NCI-H1436 treated with DMSO at 0.1 percent for 48 hours (cell line): Measurements from ENCODE around the gene C14orf132.
A peak's percentile ranks its signal among the peaks of the same experiment; 100 is the strongest.

Experiments used
- DNase-seq: peaks from one replicate; lab custom pipeline; 2025; lab: John Stamatoyannopoulos, UW

Gene C14orf132

DNA sequence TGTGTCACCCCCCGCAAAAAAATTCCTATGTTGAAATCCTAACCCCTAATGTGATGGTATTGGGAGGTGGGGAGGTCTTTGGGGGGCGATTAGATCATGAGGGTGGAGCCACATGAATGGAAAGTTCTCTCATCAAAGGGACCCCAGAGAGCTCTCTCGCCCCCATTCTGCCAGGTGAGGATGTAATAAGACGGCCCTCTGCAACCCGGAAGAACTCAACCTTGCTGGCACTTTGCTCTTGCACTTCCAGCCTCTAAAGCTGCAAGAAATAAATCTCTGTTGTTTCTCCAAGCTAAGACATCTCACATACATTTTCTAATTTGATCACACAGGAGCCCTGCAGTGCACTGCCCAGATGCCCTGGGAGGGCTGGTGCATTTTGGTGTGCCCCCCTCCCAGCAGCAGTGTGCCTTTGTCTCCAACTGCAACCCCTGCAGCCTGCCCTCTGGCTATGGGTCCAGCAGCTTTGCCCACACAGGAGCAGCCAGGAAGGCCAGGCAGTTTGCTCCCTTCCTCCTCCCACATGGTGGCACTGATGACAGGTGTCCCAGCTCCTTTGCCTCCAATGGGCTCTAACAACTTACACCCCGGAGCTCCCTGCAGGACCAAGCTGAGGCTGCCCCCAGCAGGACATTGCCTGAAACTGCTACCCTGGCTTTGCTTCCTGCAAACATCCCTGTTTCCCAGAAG is 59.3 kb downstream of the C14orf132 start:
- DNase-seq: peak; percentile 22

DNA sequence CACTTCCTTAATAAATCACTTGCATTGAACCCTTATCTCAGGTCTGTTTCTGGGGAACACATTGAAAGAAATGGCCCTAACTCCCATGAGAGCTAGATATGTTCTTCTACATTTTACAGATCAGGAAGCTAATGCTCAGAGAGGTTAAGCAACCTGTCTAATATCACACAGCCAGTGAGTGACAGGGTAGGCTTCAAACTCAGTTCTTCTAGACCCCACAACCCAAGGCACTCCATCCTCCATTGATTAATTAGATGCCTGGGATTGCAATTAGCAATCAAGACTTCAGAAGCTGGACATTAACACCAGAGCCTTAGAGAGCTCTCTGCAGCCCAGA is 59.8 kb downstream of the C14orf132 start:
- DNase-seq: no peak

DNA sequence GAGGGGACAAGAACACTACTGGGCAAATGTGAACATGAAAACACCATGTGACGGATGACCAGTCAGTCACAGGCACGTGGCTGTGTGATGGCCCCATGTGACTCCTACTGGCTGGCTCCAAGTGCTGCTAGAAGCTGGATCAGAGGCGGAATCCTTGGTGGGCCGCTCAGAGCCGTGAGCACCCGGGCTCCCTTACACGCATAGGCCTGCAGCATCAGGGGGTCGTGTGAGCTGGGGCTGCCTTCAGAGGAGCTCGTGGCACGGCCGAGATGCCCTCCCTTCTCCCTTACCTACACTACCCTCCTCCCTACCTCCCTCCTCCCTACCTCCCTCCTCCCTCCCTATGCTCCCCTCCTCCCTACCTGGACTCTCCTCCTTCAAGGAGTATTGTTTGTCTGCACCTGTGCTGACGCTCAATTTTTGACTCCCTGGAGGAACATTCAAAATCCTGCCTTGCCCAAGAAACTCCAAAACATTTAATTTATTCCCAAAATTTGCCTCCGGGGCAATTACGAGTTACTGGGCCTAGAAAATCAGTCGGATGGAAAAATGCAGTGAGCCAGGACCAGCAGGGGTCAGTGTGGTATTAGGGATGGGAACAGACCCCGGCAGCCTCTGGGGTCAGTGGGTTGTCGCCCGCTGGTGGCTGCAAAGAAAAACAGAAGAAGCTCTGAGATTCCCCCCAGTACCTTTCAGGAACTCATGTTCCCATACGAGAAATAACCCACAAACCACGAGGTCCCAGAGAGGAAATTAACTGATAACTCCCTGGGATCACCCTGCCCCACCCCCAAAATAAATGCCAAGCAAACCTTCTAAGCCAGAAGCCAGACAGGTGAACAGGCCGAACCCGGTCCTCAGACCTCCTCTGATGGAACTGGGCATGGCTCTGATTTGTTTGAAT is 61.3 kb downstream of the C14orf132 start:
- DNase-seq: no peak

DNA sequence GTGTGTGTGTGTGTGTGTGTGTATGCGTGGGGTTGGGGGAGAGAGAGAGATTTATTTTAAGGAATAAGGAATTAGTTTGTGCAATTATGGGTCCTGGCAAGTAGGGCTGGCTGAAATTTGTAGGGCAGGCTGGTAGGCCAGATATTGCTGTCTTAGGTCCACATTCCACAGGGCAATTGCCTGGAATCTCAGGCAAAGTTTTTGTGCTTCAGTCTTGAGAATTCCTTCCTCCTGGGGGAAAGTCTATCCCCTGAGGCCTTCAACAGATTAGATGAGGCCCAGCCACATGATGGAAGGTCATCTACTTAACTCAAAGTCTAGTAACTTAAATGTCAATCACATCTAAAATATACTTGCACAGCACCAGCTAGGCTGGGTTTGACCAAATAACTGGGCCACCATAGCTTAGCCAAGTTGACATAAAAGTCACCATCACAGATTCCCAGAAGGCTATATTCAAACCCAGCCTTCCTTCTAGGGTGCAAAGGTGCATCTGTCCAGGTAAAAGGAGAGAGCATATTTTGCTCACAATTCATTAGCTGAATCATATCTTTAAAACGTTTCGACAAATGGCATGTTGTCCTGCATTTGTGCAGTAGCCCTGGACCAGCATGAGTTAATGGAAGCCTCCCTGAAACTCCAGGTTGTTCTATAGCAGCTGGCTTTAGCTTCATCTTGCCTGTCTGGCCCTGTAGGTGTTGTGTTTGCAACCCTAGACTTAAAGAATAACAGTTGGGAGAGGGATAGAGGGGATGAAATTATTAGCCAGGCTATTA is 63.1 kb downstream of the C14orf132 start:
- DNase-seq: no peak

DNA sequence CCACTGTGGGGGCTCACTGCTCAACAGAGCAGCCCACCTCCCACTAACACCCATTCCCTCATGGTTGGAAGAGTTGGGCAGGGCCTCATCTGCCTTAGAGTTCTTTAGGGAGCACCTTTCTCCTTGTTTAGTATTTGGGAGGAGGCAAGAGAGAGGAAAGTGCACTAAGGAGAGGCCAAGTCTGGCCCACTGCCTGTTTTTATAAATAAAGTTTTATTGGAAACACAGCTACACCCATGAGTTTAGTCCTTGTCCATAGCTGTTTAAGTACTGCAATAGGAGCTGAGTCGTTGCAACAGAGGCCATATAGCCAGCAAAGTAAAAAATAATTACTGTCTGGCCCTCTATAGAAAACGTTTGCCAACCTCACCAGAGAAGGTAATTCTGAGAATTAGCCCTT is 63.9 kb downstream of the C14orf132 start:
- no peak for DNase-seq

DNA sequence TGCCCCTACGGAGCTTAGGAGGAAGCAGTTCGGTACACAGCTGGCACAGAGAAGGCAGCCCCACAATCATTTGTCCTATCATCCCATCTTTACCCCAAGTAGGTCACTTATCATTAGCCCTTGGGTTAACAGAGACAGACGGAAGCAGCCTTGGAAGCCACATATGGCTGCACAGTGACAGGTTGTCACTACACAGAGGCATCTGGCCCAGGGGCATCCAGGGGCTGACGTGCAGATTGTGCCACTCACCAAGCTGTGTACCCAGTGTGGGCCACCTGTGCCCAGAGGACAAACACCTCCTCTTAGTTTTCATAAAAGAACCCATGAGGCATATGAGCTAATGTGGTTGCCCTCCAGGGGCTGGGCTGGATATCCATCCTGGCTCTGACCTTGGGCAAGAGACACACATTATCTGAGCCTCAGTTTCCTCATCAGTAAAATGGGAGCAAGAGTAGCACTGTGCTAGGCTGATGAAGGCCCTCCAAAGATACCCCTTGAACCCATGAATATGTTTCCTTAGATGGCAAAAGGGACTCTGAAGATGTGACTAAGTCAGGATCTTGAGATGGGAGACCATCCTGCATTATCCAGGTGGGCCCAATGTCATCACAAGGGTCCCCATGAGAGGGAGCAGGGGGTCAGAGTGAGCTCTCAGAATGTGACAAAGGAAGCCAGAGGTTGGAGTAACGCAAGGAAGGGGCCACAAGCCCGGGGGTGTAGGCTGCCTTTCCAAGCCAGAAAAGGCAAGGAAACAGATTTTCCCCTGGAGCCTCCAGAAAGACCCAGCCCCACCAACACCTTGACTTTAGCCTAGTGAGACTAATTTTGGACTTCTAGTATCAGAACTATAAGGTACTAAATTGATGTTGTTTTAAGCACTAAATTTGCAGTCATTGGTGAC is 64.6 kb downstream of the C14orf132 start:
- DNase-seq: no peak

DNA sequence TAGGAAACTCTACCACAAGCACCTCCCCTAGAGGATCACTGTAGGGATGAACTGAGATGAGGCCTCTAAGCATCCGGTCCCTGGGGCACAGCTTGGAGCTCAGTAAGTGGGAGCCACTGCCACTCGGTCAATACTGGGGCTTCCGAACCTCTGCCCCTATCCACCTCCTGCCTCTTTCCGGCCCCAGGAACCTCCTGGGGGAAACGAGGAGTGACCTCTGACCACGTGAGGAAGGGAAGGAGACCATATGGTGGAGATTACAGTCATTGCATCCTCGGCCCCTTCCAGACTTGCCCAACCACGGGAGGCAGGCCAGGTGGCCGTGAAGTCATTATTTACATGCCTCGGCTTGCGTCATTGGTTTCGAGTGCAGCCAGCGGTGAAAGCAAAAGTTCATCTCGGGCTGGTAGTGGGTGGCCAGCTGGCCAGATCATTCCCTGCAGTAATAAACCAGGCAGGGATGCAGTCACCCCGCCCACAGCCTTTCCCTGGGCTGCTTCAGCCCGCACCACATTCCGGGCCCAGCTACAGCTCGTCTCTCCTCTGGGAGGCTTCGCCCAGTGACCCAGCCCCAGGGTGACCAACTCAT is 65.4 kb downstream of the C14orf132 start:
- DNase-seq: no peak

DNA sequence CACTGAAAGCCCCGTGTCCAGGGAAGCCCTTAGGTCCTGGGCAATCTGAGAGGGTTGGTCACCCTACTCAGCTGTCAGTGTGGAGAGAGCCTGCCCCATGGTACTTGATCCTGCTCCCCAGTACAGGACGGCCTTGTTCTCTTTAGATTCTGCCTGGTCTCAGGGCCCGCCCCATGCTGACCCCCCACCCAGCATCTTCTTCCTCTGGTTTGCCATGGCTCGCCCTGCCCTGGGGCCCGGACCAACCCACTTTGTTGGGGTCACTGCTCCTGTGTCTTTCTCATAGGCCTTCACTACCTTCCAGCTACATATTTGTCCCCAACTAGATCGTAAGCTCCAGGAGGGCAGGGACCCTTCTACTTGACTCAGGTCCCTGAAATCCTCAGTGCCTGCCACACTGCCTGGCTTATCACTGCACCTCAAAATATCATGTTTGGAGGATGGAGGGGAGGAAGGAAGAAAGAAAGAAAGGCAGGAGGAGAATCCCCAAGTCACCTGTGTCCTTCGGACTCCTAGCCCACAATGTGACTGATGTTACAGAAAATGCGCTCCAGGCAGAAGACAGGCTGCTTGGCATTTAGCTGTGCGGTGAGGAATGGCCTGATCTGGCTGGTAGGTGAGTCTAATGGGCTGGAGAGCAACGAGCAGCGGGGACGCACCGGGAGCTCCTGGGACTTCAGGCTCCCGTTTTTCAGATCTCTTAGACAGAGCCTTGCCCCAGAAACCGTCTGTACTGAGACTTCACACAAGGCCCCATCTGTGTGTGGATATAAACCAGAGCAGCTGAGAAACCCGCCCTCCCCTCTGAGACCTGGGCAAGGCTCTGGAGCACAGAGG is 66.1 kb downstream of the C14orf132 start:
- no peak for DNase-seq

DNA sequence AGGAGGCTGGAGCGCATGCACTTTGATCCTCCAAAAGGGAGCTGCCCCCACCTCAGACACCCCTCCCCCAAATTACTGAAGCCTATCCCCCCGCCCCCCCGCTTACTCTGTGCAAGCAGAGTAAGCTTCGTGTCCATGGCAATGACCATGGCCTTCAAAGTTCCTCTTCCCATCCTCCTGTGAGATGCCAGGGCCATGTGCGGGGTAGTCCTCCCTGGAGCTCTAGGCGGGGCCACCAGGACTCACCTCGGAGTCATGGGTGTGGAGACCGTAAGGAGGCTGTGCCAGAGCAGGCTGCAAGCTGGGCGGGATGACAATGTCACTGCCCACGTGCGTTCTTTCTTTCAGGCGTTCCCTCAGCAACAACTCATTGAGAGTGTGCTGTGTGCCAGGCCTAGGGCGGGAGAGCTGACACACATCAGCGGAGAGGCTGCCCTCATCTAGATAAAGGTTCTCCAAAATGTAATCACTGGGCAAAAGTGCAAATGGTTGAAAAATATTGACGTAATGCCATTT is 66.8 kb downstream of the C14orf132 start:
- DNase-seq: no peak

DNA sequence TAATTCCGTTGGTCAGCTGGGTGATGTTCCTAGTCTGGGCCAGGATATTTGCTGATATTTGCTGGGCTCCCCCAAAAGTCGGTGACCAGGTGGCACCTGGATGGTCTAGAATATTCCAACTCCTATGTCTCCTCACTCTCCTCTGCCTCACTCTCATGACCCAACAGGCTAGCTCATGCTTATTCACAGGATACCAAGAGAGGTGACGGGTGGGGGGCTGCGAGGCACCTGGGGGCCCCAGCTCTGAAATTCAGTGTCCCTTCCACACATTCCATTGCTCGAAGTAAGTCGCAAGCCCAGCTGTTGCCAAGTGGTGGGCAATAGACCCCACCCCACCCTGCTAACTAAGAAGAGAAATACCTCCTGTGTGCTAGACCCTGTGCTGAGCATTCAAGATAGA is 67.7 kb downstream of the C14orf132 start:
- DNase-seq: no peak

DNA sequence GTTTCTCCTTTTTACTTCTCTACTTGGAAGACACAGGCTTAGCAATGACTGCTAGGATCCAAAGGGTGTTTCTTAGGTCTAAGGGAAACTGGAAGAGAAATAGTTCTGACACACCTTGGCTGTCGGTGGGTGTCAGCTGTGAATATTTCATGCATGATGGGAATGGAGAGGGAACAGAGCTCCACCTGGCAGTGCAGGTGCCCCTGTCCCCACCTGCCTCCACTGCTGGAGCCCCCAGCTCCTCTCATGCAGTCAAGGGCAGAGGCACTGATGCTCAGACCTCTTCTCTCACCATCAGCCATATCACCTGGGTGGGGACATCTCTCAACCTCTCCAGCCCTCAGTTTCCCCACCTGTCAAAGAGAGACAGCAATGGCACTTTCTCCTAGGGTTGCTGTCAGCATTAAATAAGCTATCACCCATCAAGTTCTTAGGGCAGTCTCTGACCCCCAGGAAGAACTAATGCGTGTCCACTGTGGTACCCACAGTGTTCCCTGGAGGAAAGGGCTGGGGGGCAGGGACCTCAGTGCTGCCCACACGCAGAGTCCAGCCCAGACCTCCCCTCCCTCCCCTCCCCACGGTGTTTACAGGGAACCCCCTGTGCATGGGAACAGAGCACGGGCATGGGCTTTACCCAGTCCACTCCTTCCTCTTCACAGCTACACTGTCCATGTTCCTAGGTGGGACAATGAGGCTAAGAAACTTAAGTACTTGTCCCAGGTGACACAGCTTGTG is 69.1 kb downstream of the C14orf132 start:
- DNase-seq: no peak

DNA sequence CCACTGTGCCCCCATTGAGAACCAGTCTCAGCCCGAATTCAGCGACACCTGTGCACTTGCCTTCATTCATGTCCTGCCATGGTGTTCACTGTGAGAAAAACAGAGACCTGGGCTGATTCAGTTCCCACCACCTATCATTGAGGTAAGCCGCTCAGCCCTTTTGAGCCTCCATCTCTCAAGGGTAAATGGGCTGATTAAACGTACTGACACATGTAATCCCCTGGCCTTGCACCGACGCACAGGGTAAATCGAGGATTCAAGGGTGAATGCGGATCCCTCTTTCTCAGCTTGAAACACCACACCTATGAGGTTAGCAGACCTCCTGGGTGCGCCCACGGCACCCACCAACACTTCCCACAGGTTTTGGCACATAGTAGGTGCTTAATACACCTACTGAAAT is 69.7 kb downstream of the C14orf132 start:
- DNase-seq: no peak

DNA sequence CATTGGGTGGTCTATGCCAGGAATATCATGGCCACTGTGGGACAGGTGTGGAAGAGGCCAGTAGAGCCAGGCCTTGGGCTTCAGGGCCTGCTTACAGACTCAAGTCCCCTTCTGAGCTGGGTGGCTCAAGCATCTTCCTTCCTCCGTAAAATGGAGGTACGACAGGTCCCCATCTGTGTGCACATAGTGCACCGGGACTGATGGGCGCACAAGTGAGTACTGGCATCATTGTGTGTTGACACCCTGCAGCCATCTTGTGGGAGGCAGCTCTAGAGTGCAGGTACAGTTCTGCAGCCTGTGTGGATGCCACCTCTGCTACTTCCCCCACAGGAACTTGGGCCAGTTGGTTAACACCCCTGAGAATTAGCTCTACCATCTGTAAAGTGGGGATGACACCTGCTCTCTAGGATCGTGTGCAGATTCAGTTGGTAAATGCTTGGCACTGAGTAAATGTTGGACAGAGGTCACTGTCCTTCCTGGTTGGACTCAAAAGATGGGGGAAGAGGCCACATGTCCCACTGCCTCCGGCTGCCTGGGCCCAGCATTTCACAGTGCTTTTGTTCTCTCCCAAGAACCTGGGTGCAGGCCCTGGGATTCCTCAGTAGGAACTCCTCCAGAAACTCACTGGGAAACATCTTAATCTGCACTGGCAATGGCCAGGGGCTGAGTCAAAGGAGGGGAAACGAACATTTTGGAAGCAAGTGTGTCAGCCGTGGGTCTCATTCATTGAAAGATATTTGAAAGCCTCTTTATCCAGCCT is 70.6 kb downstream of the C14orf132 start:
- DNase-seq: no peak

DNA sequence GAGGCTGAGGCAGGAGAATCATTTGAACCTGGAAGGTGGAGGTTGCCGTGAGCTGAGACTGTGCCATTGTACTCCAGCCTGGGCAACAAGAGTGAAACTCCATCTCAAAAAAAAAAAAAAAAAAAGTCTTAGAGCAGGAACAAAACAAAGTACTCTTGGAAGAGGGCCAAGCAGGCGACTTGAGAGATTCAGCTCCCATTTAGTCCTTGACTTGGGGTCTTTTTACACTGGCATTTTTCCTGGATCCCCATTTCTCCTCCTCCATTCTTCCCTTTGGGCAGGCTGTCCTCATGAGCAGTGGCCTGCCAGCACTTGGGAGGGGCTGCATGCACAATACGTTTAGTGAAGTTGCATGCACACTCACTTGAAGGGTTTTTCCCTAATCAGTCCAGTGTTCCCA is 72.9 kb downstream of the C14orf132 start:
- DNase-seq: no peak

DNA sequence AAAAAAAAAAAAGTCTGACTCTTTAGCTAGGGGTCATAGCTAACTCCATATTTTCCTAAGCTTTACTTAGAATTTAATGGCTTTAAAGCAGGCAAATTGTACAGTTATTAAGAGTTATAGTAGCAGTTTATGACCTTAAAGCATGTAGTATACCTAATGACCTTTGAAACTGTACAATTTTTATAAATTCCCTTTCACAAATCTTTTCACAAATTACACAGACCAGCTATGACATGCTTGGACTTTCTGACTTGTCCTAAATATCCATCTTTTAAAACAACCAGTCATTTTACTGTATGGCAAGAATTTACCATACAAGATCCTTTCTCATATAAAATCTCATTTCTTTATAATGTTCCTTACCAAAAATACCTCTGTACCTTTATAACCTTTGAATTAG is 74.8 kb downstream of the C14orf132 start:
- DNase-seq: no peak

DNA sequence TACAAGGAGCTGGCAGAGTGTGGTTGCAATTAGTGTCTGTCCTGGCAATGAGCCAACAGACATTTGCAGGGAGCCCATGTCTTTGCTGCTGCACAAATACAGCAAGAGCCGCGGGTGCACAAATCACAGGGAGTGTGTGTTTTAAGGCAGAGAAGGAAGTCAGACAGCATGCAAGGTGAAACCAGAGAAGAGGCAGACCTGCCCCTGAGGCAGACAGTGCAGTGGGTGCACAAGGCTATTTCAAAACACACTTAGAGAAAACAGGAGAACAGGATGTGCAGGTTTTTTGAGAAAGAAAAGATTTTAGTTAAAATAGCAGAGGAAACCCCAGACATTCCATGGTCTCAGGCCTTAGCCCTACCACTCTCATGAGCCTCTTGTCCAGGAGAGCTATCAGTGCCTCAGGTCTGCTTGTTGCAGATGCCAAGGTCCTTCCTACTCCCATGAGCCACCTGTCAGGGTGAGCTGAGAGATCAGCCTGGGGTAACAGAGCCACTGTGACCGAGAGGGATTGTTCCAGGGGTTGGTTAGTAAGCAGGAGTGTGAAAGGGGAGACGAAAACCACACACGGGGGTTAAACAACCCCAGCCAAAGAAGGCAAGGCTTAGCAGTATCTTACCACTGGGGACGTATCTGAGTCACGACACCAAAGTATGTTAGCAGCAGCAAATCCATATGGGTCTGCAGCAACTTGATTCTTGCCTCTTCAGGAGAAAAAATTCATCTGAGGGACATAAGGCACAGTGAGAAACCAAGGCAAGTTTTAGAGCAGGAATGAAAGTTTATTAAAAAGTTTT is 78.1 kb downstream of the C14orf132 start:
- DNase-seq: peak; percentile 12

DNA sequence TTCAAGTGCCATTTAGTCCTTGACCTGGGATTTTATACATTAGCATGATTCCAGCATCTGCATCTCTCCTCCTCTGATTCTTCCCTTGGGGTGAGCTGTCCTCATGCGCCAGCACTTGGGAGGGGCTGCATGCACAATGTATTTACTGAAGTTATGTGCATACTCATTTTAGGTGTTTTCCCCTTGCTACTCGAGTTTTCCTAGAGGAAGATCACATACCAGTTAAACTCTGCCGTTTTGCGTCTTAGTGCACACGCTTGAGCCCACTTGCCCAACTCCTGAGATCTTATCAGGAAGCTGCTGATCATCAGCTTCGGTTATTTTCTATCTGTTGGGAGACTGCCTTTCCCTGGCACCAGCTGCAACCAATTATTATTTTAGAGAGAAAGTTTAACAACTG is 78.8 kb downstream of the C14orf132 start:
- no peak for DNase-seq

DNA sequence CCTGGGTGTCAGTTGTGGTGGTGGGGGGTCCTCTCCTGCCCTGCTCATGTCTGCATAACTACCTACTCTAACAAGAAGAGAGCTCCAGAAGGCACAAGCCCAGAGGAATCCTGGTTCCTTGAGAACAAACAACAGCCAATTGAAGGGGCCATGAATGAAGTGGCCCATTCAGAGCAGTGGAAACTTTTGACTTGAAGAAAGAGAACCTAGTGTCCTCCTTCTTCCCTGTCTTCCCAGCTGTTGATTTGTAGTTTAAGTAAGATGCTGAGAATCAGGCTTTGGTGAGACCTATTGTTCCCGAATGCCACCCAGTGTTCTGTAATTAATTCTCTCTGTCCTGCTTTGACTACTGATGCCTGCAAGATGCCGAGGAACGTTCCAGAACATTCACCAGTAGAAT is 79.2 kb downstream of the C14orf132 start:
- no peak for DNase-seq
